K562 (cell line): ENCODE measurements around the gene ZBTB32. TPM values are rescaled to one million over a fixed set of nuclear protein-coding genes. Genes with fewer than 3 reads are reported as not detected.

ENCODE experiments used
- ATAC-seq: fragments of 200-7000 bp; cut with Tn5 transposase; 3 replicates; pipeline ENCODE4 v1.9.1; 2020; ENCODE audit warnings: moderate library complexity
- BruUV-seq: library from RNA; stranded (reverse); fragments of 400-500 nt; replicated peaks from 2 replicates; lab custom pipeline; 2021; lab: Mats Ljungman, UMichigan
- CTCF ChIA-PET: fragments of 300-600 bp; formaldehyde crosslinking; extraction: SDS; loops from one replicate; lab custom pipeline; 2021; ENCODE audit warnings: low intra/inter-chr PET ratio; lab: Yijun Ruan, JAX
- POLR2A ChIA-PET: fragments of 300-600, 350-650 bp; sonication (Branson Sonifier 250); formaldehyde crosslinking; extraction: SDS; loops from one replicate; lab custom pipeline; 2021; ENCODE audit warnings: antibody characterized with exemption, inconsistent platforms; lab: Yijun Ruan, JAX
- DNase-seq, 4 experiments: peaks; one replicate each; pipeline versions ENCODE4 v3.0.0 to v3.0.0-alpha.2; 2011 to 2018; ENCODE audit warnings: low spot score in 3 of 4, mixed read lengths in 3 of 4; ENCODE audit errors: extremely low read depth in 1 of 4
- FAIRE-seq: peaks from 2 replicates; lab custom pipeline; 2011; peaks lifted over from hg19 to GRCh38; lab: Jason Lieb, UNC
- H2AFZ ChIP-seq: 2 replicates; pipeline ENCODE4 v1.6.0; 2011; ENCODE audit warnings: low read depth, low read length, control low read depth, inconsistent platforms
- H3K27ac ChIP-seq: fragments of 200-600 bp; 3 replicates; pipeline ENCODE4 v1.8.0; 2011; ENCODE audit warnings: low read depth, mild to moderate bottlenecking, control low read depth, inconsistent platforms, low read length, moderate library complexity, mixed read lengths; ENCODE audit errors: extremely low read depth
- H3K27me3 ChIP-seq, 2 experiments: fragments of 300-600 bp in 1 of 2; 2 replicates in 1 of 2; 3 replicates in 1 of 2; pipeline versions ENCODE4 v1.6.0 to v1.8.0; 2011; ENCODE audit warnings: inconsistent platforms in 2 of 2, low read length in 2 of 2, mild to moderate bottlenecking in 1 of 2, mixed read lengths in 1 of 2, moderate library complexity in 1 of 2; ENCODE audit not compliant: control insufficient read depth in 2 of 2, insufficient read depth in 2 of 2
- H3K36me3 ChIP-seq: fragments of 300-600 bp; 3 replicates; pipeline ENCODE4 v1.8.0; 2011; ENCODE audit warnings: mild to moderate bottlenecking, low read length, inconsistent platforms; ENCODE audit not compliant: control insufficient read depth, insufficient read depth
- H3K4me1 ChIP-seq, 2 experiments: fragments of 200-600 bp in 1 of 2; replicated peaks in 1 of 2; 2 replicates in 1 of 2; 3 replicates in 1 of 2; pipeline versions ENCODE4 v1.5.1 to v1.8.0; 2011; ENCODE audit warnings: inconsistent platforms in 2 of 2, low read length in 2 of 2, mild to moderate bottlenecking in 1 of 2, mixed read lengths in 1 of 2, moderate library complexity in 1 of 2; ENCODE audit not compliant: control insufficient read depth in 2 of 2, insufficient read depth in 2 of 2
- H3K4me2 ChIP-seq: 2 replicates; pipeline ENCODE4 v1.6.1; 2011; ENCODE audit warnings: low read length, control low read depth, inconsistent platforms, mixed read lengths; ENCODE audit not compliant: insufficient read depth
- H3K4me3 ChIP-seq: fragments of 200-600 bp; sonication (generic), shearing (Covaris generic); 2 replicates; pipeline ENCODE4 v1.5.1; 2016; ENCODE audit warnings: control low read depth, inconsistent platforms
- H3K79me2 ChIP-seq: fragments of 200-600 bp; 3 replicates; pipeline ENCODE4 v1.8.0; 2011; ENCODE audit warnings: low read length, inconsistent platforms; ENCODE audit not compliant: control insufficient read depth, insufficient read depth
- H3K9ac ChIP-seq, 2 experiments: 2 replicates each; pipeline versions ENCODE4 v1.6.0 to v1.6.1; 2011; ENCODE audit warnings: low read depth in 2 of 2, low read length in 2 of 2, control low read depth in 1 of 2, inconsistent platforms in 1 of 2, mild to moderate bottlenecking in 1 of 2, mixed read lengths in 1 of 2; ENCODE audit not compliant: insufficient read depth in 1 of 2
- H3K9me1 ChIP-seq: one replicate; pipeline ENCODE4 v1.6.0; 2011; ENCODE audit warnings: inconsistent platforms, mild to moderate bottlenecking, low read length, moderate library complexity; ENCODE audit not compliant: control insufficient read depth, insufficient read depth
- H3K9me3 ChIP-seq: replicated peaks from 2 replicates; pipeline ENCODE4 v1.5.1; 2011; ENCODE audit warnings: low read depth, low read length, inconsistent platforms; ENCODE audit not compliant: control insufficient read depth, insufficient read depth
- H4K20me1 ChIP-seq: replicated peaks from 2 replicates; pipeline ENCODE4 v1.6.1; 2011; ENCODE audit warnings: low read length, inconsistent platforms, mixed read lengths; ENCODE audit not compliant: control insufficient read depth, insufficient read depth
- CBFA2T3 ChIP-seq: fragments of 450-650 bp; IDR thresholded peaks from 2 replicates; pipeline ENCODE4 v1.6.1; 2017
- EHMT2 ChIP-seq: fragments of 450-650 bp; IDR thresholded peaks from 2 replicates; pipeline ENCODE4 v1.6.1; 2018; ENCODE audit warnings: antibody characterized with exemption
- NR3C1 ChIP-seq: sonication (generic); formaldehyde crosslinking; IDR thresholded peaks from 2 replicates; pipeline ENCODE4 v1.8.1; 2022; ENCODE audit warnings: missing genetic modification reagents
- POLR2AphosphoS5 ChIP-seq: IDR thresholded peaks from 2 replicates; pipeline ENCODE4 v1.6.1; 2011; ENCODE audit warnings: mild to moderate bottlenecking, low read depth, low read length, moderate library complexity; ENCODE audit not compliant: control insufficient read depth, insufficient read depth
- POLR2G ChIP-seq: fragments of 200-400 bp; formaldehyde crosslinking; IDR thresholded peaks from 2 replicates; pipeline ENCODE4 v1.6.1; 2017; ENCODE audit warnings: low read depth, mild to moderate bottlenecking, antibody characterized with exemption, low read length, moderate library complexity
- SMARCA5 ChIP-seq: fragments of 450-650 bp; IDR thresholded peaks from 2 replicates; pipeline ENCODE4 v1.6.1; 2016
- ZNF175 ChIP-seq: fragments of 200-800 bp; sonication (Bioruptor generic); IDR thresholded peaks from 2 replicates; pipeline ENCODE4 v1.6.1; 2016; ENCODE audit warnings: low read depth, mild to moderate bottlenecking, missing genetic modification characterization, missing compliant biosample characterization
- ZNF311 ChIP-seq: fragments of 250-450 bp; sonication (Bioruptor Pico); IDR thresholded peaks from 2 replicates; pipeline ENCODE4 v1.4.0; 2020; ENCODE audit warnings: mild to moderate bottlenecking, moderate library complexity
- ZNF830 ChIP-seq: fragments of 250-450 bp; sonication (Bioruptor Pico); IDR thresholded peaks from 2 replicates; pipeline ENCODE4 v1.5.0; 2021; ENCODE audit warnings: mild to moderate bottlenecking
- ZZZ3 ChIP-seq: fragments of 450-650 bp; IDR thresholded peaks from 2 replicates; pipeline ENCODE4 v1.6.1; 2016; ENCODE audit warnings: antibody characterized with exemption, mild to moderate bottlenecking, moderate library complexity
- WGBS: fragments of 100-300 bp; shearing (Covaris generic); methylation state at CpG from one replicate; pipeline ENCODE4 v1.1.6; 2016; ENCODE audit warnings: low coverage, mixed read lengths; ENCODE audit not compliant: insufficient coverage; ENCODE audit errors: missing lambda C conversion rate; 5-methylcytosine and 5-hydroxymethylcytosine counted together
- in situ Hi-C: fragments of 300-500 bp; cut with MboI; formaldehyde crosslinking; loops from 4 replicates; pipeline ENCODE4 v1.15.0; 2018; ENCODE audit warnings: inconsistent platforms, mixed read lengths
- intact Hi-C: fragments of 100-400 bp; cut with micrococcal nuclease; formaldehyde crosslinking; loops from 2 replicates; pipeline ENCODE4 v1.14.2; 2022
- polyA plus RNA-seq, 8 experiments: library from polyadenylated mRNA; depleted of rRNA in 4 of 8; stranded (reverse) in 5 of 8; unstranded in 3 of 8; fragments of >200 nt; fragmentation: Nextera tagmentation in 2 of 8; fragmentation: Illumina TruSeq in 1 of 8; extraction: Ambion mirVana in 2 of 8; extraction: Trizol in 1 of 8; gene quantifications; 2 replicates each; pipeline versions ENCODE4 v1.2.1 to v1.2.3, GENCODE V29; 2011 to 2014; ENCODE audit warnings: inconsistent platforms in 1 of 8, missing spikeins in 1 of 8
- total RNA-seq, 7 experiments: library from RNA; depleted of rRNA in 6 of 7; stranded (reverse); fragments of >200 nt in 6 of 7; fragmentation: Illumina TruSeq in 2 of 7; extraction: Trizol in 2 of 7; gene quantifications; 2 replicates each; pipeline versions ENCODE4 v1.2.1 to v1.2.3, GENCODE V29; 2011 to 2021; ENCODE audit warnings: low replicate concordance in 1 of 7
- TF ChIP-seq, protein P1 (sequence below): IDR thresholded peaks from 2 replicates; pipeline ENCODE4 v1.6.1; 2014; ENCODE audit warnings: antibody characterized with exemption
- TF ChIP-seq, protein P2 (sequence below): sonication (generic); formaldehyde crosslinking; IDR thresholded peaks from 2 replicates; pipeline ENCODE4 v1.8.0; 2022; ENCODE audit warnings: mild to moderate bottlenecking, missing genetic modification reagents
- TF ChIP-seq, protein P3 (sequence below): sonication (generic); formaldehyde crosslinking; IDR thresholded peaks from 2 replicates; pipeline ENCODE4 v1.8.1; 2023; ENCODE audit warnings: mild to moderate bottlenecking, missing genetic modification reagents, moderate library complexity
- TF ChIP-seq, protein P4 (sequence below): sonication (generic); formaldehyde crosslinking; IDR thresholded peaks from 2 replicates; pipeline ENCODE4 v1.8.0; 2022; ENCODE audit warnings: missing genetic modification reagents, mild to moderate bottlenecking, moderate library complexity, borderline replicate concordance
- TF ChIP-seq, protein P5 (sequence below), 2 experiments: IDR thresholded peaks; 2 replicates each; pipeline ENCODE4 v1.6.1; 2012; ENCODE audit warnings: improper control_type of control experiment in 2 of 2, low read depth in 2 of 2, low read length in 2 of 2, borderline replicate concordance in 1 of 2

ZBTB32 gene
- total and polyA plus RNA-seq, 9 of the 15 experiments (the other 6 are each of a cell fraction or from before 2014, with no cell fraction given) = 0.20 TPM; not detected in 8

DNA sequence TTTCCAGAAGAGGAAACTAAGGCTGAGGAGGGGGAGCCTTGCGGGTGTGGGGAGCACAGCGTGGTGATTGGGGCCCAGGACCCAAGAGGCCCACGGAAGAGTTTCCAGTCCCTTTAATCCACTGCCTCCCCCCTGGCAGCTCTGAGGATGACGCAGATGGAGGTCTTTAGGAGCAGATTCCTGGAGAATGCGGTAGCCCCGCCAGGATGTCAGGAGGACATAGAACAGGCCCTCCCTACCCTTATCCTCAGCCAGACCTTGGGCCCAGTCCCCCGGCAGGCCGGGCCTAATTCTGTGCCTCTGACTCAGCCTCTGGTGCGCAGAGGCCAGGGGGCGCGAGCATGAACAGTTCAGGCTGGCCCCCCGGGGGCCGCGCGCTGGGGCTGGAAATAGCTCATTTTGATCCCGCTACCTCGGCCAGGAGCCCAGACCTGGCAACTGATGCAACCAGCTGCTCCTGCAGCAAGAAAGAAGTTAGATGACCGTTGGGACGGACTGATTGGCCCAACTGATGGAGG, 52.9 kb downstream of the ZBTB32 start:
- Histone ChIP-seq H3K4me2 (peak overlapping the region; percentile 67), H3K79me2 (peaks cover 17% of the 10 kb centered on the region), H3K4me1 (peaks cover 13 to 37% of the 10 kb centered on the region in 2 experiments), H3K27ac (peak overlapping the region; percentile 83), H3K36me3 (peaks cover 39% of the 10 kb centered on the region; the same call in 2 of the 3 replicates), H3K9me1 (no peaks in the 10 kb centered on the region), H3K9ac (peak overlapping the region; percentile 73 to 93), H4K20me1 (no peaks in the 10 kb centered on the region; the same call in 1 of the 2 replicates), H3K9me3 (no peaks in the 10 kb centered on the region; the same call in 1 of the 2 replicates), H2AFZ (peak overlapping the region; percentile 56), H3K27me3 (no peaks in the 10 kb centered on the region), H3K4me3 (peak overlapping the region; percentile 80)
- CTCF ChIA-PET = no interaction called here
- POLR2A ChIA-PET = interaction anchor here (0.6 to 2.2 kb wide), 4 partner anchors 10 to 17 kb away, joined by 3 to 12 read pairs (median 3); partner anchors contain the start of genes LIN37, PSENEN and U2AF1L4
- in situ Hi-C loops (no loop called here), intact Hi-C loops (no loop called here)
- ATAC-seq (peak; percentile 66), DNase-seq (peak; percentile 46 to 75 (median 52)), FAIRE-seq (no peak)
- WGBS = 6% methylated on average over 15 of the region's 19 CpGs
- BruUV-seq = TSS peak; percentile 97
- TF ChIP-seq NR3C1 (CRISPR knock-in tag) (no peak), SMARCA5 (no peak), ZNF830 (CRISPR knock-in tag) (no peak), POLR2G (peak; percentile 69), ZNF311 (CRISPR knock-in tag) (no peak), EHMT2 (no peak), CBFA2T3 (peak; percentile 9; the same call in 1 of the 2 replicates), ZZZ3 (peak; percentile 74), ZNF175 (no peak), POLR2AphosphoS5 (0 out of 2 replicates have a peak, but pooled peaks have one; percentile 13)
- TF ChIP-seq, protein P1, sequence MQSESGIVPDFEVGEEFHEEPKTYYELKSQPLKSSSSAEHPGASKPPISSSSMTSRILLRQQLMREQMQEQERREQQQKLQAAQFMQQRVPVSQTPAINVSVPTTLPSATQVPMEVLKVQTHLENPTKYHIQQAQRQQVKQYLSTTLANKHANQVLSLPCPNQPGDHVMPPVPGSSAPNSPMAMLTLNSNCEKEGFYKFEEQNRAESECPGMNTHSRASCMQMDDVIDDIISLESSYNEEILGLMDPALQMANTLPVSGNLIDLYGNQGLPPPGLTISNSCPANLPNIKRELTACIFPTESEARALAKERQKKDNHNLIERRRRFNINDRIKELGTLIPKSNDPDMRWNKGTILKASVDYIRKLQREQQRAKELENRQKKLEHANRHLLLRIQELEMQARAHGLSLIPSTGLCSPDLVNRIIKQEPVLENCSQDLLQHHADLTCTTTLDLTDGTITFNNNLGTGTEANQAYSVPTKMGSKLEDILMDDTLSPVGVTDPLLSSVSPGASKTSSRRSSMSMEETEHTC = no peak
- TF ChIP-seq, protein P2, sequence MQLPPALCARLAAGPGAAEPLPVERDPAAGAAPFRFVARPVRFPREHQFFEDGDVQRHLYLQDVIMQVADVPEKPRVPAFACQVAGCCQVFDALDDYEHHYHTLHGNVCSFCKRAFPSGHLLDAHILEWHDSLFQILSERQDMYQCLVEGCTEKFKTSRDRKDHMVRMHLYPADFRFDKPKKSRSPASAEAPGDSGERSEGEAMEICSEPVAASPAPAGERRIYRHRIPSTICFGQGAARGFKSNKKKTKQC (CRISPR knock-in tag) = 0 out of 2 replicates have a peak, but pooled peaks have one; percentile 41
- TF ChIP-seq, protein P3, sequence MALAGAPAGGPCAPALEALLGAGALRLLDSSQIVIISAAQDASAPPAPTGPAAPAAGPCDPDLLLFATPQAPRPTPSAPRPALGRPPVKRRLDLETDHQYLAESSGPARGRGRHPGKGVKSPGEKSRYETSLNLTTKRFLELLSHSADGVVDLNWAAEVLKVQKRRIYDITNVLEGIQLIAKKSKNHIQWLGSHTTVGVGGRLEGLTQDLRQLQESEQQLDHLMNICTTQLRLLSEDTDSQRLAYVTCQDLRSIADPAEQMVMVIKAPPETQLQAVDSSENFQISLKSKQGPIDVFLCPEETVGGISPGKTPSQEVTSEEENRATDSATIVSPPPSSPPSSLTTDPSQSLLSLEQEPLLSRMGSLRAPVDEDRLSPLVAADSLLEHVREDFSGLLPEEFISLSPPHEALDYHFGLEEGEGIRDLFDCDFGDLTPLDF (CRISPR knock-in tag) = no peak
- TF ChIP-seq, protein P4, sequence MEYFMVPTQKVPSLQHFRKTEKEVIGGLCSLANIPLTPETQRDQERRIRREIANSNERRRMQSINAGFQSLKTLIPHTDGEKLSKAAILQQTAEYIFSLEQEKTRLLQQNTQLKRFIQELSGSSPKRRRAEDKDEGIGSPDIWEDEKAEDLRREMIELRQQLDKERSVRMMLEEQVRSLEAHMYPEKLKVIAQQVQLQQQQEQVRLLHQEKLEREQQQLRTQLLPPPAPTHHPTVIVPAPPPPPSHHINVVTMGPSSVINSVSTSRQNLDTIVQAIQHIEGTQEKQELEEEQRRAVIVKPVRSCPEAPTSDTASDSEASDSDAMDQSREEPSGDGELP = 0 out of 2 replicates have a peak, but pooled peaks have one; percentile 10
- TF ChIP-seq, protein P5, sequence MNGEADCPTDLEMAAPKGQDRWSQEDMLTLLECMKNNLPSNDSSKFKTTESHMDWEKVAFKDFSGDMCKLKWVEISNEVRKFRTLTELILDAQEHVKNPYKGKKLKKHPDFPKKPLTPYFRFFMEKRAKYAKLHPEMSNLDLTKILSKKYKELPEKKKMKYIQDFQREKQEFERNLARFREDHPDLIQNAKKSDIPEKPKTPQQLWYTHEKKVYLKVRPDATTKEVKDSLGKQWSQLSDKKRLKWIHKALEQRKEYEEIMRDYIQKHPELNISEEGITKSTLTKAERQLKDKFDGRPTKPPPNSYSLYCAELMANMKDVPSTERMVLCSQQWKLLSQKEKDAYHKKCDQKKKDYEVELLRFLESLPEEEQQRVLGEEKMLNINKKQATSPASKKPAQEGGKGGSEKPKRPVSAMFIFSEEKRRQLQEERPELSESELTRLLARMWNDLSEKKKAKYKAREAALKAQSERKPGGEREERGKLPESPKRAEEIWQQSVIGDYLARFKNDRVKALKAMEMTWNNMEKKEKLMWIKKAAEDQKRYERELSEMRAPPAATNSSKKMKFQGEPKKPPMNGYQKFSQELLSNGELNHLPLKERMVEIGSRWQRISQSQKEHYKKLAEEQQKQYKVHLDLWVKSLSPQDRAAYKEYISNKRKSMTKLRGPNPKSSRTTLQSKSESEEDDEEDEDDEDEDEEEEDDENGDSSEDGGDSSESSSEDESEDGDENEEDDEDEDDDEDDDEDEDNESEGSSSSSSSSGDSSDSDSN (IDR thresholded peaks at IDR 0.05; ENCODE audit: borderline replicate concordance in 1 of 2, low read depth in 2 of 2, low read length in 2 of 2) = 0 out of 4 replicates have a peak, but pooled peaks of 1 of the 2 experiments have one; percentile 38
